Astrocyte (in vitro differentiated cells and primary cell): ENCODE data around the gene LRBA. TPM values are rescaled to one million over a fixed set of nuclear protein-coding genes. Genes with fewer than 3 reads are reported as not detected.

Experiments
- DNase-seq: peaks from one replicate; pipeline ENCODE4 v3.0.0-alpha.2; 2010; ENCODE audit warnings: low read depth
- FAIRE-seq: peaks from 2 replicates; lab custom pipeline; 2011; peaks lifted over from hg19 to GRCh38; lab: Jason Lieb, UNC
- H2AFZ ChIP-seq: 2 replicates; pipeline ENCODE4 v1.6.0; 2012; ENCODE audit warnings: low read depth, low read length, inconsistent platforms
- H3K27ac ChIP-seq: 2 replicates; pipeline ENCODE4 v1.5.1; 2011; ENCODE audit warnings: low read depth, low read length, inconsistent platforms
- H3K27me3 ChIP-seq: 2 replicates; pipeline ENCODE4 v1.6.0; 2011; ENCODE audit warnings: low read length, inconsistent platforms; ENCODE audit not compliant: insufficient read depth
- H3K36me3 ChIP-seq: 2 replicates; pipeline ENCODE4 v1.5.1; 2011; ENCODE audit warnings: low read length, inconsistent platforms; ENCODE audit not compliant: insufficient read depth
- H3K4me1 ChIP-seq: 2 replicates; pipeline ENCODE4 v1.5.1; 2011; ENCODE audit warnings: low read length, inconsistent platforms; ENCODE audit not compliant: insufficient read depth
- H3K4me2 ChIP-seq: 2 replicates; pipeline ENCODE4 v1.6.0; 2012; ENCODE audit warnings: low read length, inconsistent platforms
- H3K4me3 ChIP-seq: 2 replicates; pipeline ENCODE4 v1.5.1; 2011; ENCODE audit warnings: low read depth, mild to moderate bottlenecking, low read length, inconsistent platforms; ENCODE audit not compliant: insufficient read depth
- H3K79me2 ChIP-seq: 2 replicates; pipeline ENCODE4 v1.6.0; 2012; ENCODE audit warnings: mild to moderate bottlenecking, low read length, inconsistent platforms; ENCODE audit not compliant: insufficient read depth
- H3K9ac ChIP-seq: 2 replicates; pipeline ENCODE4 v1.6.0; 2012; ENCODE audit warnings: mild to moderate bottlenecking, low read length, inconsistent platforms
- H3K9me3 ChIP-seq: 2 replicates; pipeline ENCODE4 v1.5.1; 2012; ENCODE audit warnings: low read depth, mild to moderate bottlenecking, low read length, inconsistent platforms; ENCODE audit not compliant: insufficient read depth
- H4K20me1 ChIP-seq: 2 replicates; pipeline ENCODE4 v1.6.0; 2012; ENCODE audit warnings: low read length, inconsistent platforms; ENCODE audit not compliant: insufficient read depth
- H3K27ac Mint-ChIP-seq: one replicate; pipeline ENCODE4 v1.8.0; 2021; ENCODE audit warnings: mild to moderate bottlenecking, mixed read lengths; ENCODE audit not compliant: unreplicated experiment
- H3K27me3 Mint-ChIP-seq: one replicate; pipeline ENCODE4 v1.8.0; 2021; ENCODE audit warnings: low read depth, mixed read lengths; ENCODE audit not compliant: unreplicated experiment
- H3K36me3 Mint-ChIP-seq: one replicate; pipeline ENCODE4 v1.8.0; 2021; ENCODE audit warnings: low read depth, mixed read lengths; ENCODE audit not compliant: unreplicated experiment
- H3K4me1 Mint-ChIP-seq: one replicate; pipeline ENCODE4 v1.8.0; 2021; ENCODE audit warnings: low read depth, mixed read lengths; ENCODE audit not compliant: unreplicated experiment
- H3K4me3 Mint-ChIP-seq: one replicate; pipeline ENCODE4 v1.8.0; 2021; ENCODE audit warnings: mild to moderate bottlenecking, moderate library complexity, mixed read lengths; ENCODE audit not compliant: unreplicated experiment
- H3K9me3 Mint-ChIP-seq: one replicate; pipeline ENCODE4 v1.8.0; 2021; ENCODE audit warnings: mild to moderate bottlenecking, mixed read lengths; ENCODE audit not compliant: unreplicated experiment
- EZH2 ChIP-seq: IDR thresholded peaks from 2 replicates; pipeline ENCODE4 v1.6.1; 2012; ENCODE audit warnings: mild to moderate bottlenecking, low read length, inconsistent platforms; ENCODE audit not compliant: insufficient read depth
- total RNA-seq: library from RNA; stranded (reverse); gene quantifications from 2 replicates; pipeline ENCODE4 v1.2.1, GENCODE V29; 2021
- TF ChIP-seq, protein P1 (sequence below): IDR thresholded peaks from 2 replicates; pipeline ENCODE4 v1.5.1; 2011; ENCODE audit warnings: low read depth, mild to moderate bottlenecking, inconsistent platforms, low read length, moderate library complexity; ENCODE audit not compliant: insufficient read depth

The LRBA gene
- total RNA-seq, 1 donor from 2014 or later, result 25.3 TPM

DNA sequence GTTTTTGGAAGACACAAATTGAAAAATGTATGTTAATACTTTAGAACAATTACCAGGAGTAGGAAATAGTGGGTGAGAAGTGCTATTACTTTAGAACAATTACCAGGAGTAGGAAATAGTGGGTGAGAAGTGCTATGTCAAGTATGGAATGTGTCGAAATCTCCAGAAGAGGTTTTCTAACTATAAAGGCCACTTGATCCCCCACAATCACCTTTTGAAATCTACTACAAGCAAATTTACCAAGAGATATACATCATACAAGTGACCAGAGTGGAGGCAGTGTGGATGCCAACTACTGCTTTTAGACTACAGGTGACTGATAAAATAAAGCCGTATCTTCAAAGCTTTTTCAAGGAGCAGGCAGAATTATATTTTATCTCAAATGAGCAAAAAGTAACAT lies 390.1 kb downstream of the LRBA start:
- Histone ChIP-seq H2AFZ (no peak overlapping the region), H4K20me1 (no peaks in the 10 kb centered on the region), H3K27me3 (no peaks in the 10 kb centered on the region), H3K9me3 (no peaks in the 10 kb centered on the region), H3K4me1 (no peaks in the 10 kb centered on the region), H3K36me3 (no peaks in the 10 kb centered on the region), H3K4me2 (no peak overlapping the region), H3K9ac (no peak overlapping the region), H3K79me2 (no peaks in the 10 kb centered on the region), H3K4me3 (no peak overlapping the region), H3K27ac (no peak overlapping the region)
- Mint-ChIP-seq H3K27ac (no peak overlapping the region), H3K4me3 (no peak overlapping the region), H3K4me1 (no peaks in the 10 kb centered on the region), H3K9me3 (peaks cover 2% of the 10 kb centered on the region), H3K36me3 (no peaks in the 10 kb centered on the region), H3K27me3 (no peaks in the 10 kb centered on the region)
- DNase-seq (no peak), FAIRE-seq (no peak)
- no peak for TF ChIP-seq EZH2
- TF ChIP-seq, protein P1, sequence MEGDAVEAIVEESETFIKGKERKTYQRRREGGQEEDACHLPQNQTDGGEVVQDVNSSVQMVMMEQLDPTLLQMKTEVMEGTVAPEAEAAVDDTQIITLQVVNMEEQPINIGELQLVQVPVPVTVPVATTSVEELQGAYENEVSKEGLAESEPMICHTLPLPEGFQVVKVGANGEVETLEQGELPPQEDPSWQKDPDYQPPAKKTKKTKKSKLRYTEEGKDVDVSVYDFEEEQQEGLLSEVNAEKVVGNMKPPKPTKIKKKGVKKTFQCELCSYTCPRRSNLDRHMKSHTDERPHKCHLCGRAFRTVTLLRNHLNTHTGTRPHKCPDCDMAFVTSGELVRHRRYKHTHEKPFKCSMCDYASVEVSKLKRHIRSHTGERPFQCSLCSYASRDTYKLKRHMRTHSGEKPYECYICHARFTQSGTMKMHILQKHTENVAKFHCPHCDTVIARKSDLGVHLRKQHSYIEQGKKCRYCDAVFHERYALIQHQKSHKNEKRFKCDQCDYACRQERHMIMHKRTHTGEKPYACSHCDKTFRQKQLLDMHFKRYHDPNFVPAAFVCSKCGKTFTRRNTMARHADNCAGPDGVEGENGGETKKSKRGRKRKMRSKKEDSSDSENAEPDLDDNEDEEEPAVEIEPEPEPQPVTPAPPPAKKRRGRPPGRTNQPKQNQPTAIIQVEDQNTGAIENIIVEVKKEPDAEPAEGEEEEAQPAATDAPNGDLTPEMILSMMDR, result no peak

DNA sequence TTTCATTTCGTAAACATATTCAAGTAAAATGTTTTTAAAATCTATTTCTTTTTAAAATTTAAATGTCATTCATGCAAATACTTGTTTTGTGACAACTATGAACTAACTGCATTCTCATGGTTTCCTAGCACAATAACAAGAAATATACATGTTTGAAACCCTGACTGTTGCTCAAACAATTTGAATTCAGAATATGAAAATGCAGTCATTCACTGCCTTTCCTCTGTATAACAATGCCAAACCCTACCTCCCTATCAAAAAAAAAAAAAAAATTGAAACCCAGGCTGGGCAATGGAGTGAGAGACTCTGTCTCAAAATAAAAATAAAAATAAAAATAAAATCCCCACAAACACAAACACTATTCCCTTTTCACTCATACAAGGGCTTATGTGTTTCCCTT lies 391.0 kb downstream of the LRBA start:
- Mint-ChIP-seq H3K27me3 (no peaks in the 10 kb centered on the region), H3K36me3 (no peaks in the 10 kb centered on the region), H3K9me3 (peaks cover 2% of the 10 kb centered on the region), H3K4me1 (no peaks in the 10 kb centered on the region), H3K4me3 (no peak overlapping the region), H3K27ac (no peak overlapping the region)
- no peak overlapping the region for H3K9ac ChIP-seq
- H3K4me2 ChIP-seq, result no peak overlapping the region
- no peak for FAIRE-seq
- DNase-seq, result no peak
- no peaks in the 10 kb centered on the region for H4K20me1 ChIP-seq
- H3K79me2 ChIP-seq, result no peaks in the 10 kb centered on the region
- no peaks in the 10 kb centered on the region for H3K36me3 ChIP-seq
- no peaks in the 10 kb centered on the region for H3K4me1 ChIP-seq
- TF ChIP-seq, protein P1, result no peak
- TF ChIP-seq EZH2, result no peak
- no peak overlapping the region for H3K4me3 ChIP-seq
- H3K9me3 ChIP-seq, result no peaks in the 10 kb centered on the region
- no peak overlapping the region for H2AFZ ChIP-seq
- H3K27ac ChIP-seq, result no peak overlapping the region
- H3K27me3 ChIP-seq, result no peaks in the 10 kb centered on the region

DNA sequence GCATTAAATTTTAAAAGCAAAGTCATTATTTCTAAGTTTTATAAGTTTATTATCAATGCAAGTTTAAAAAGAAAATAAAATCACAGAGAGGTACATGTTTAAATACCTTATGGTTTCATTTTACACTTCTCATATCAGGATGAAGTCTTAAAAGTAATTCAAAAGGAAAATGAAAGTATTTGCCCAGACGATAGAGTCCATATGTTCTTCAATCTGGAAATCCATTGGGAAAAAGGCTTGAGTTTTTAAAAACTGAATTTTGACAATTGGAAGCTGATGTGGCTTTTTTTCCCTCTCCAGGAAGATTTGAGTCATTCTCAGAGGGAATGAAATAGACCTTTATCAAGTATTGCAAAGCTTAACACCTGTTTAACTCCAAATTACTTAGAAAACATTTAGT lies 396.0 kb downstream of the LRBA start:
- DNase-seq (no peak), FAIRE-seq (no peak)
- Mint-ChIP-seq H3K4me3 (no peak overlapping the region), H3K36me3 (no peaks in the 10 kb centered on the region), H3K27me3 (no peaks in the 10 kb centered on the region), H3K27ac (no peak overlapping the region), H3K9me3 (peaks cover 5% of the 10 kb centered on the region), H3K4me1 (no peaks in the 10 kb centered on the region)
- Histone ChIP-seq H3K36me3 (no peaks in the 10 kb centered on the region), H2AFZ (no peak overlapping the region), H3K9me3 (no peaks in the 10 kb centered on the region), H3K4me2 (no peak overlapping the region), H3K4me3 (no peak overlapping the region), H3K4me1 (no peaks in the 10 kb centered on the region), H3K9ac (no peak overlapping the region), H3K27ac (no peak overlapping the region), H4K20me1 (no peaks in the 10 kb centered on the region), H3K27me3 (no peaks in the 10 kb centered on the region), H3K79me2 (no peaks in the 10 kb centered on the region)
- TF ChIP-seq EZH2, result no peak
- TF ChIP-seq, protein P1, result no peak
